COLO829 (cell line): ENCODE measurements around the gene TNFAIP8L2.
A peak's percentile ranks its signal among the peaks of the same experiment; 100 is the strongest.
"Not testable (repeated sequence)": the region's sequence is repeated elsewhere in the genome, so short reads cannot be mapped to it uniquely, and the experiment has no call there.

ENCODE experiments used
- DNase-seq: peaks from one replicate; pipeline ENCODE4 v3.0.0; 2012; ENCODE audit warnings: low spot score

TNFAIP8L2 gene

DNA sequence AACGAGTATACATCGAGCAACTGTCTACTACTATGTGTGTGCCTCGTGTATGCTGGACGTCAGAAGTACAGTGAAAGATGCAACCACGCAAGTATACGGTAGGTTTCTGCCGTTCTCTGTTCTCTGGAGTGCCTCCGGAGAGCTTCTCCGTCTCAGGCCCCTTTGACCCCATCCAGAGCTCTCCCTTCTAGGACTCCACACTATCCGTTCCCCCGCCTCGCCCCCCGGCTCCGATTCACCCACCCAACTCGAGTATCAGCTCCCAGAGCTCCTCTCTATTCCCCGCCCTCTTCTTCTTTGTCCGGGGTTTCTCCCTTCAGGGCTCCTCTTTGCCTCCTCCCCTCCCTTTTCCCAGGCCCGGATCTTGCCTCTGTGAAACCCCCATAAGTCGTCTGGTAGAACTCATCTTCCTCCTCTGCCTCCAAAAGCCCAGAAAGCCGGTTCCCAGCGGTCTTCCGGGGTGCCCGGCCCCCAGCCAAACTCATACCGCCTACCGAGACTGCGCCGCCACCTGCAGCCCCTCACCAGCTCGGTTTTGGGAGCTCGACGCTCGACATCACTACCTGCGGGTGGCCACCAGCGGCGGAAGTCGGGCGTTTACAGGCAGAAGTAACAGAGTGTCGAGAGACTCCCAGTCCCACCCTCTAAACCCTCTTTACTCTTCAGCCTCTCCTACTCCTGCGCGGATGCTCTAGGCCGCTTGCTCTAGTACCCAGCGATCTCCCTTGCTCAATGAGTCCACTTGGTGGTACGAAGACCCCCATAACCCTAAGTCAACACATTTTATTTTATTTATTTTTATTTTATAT is 33.4 kb downstream of the TNFAIP8L2 start, which contains the start of gene VPS72:
TSS of gene VPS72 (minus strand) at position 561 of the 809 bp plus-strand sequence. CDS start at position 485, 76 bp downstream.
- DNase-seq, result peak; percentile 93

DNA sequence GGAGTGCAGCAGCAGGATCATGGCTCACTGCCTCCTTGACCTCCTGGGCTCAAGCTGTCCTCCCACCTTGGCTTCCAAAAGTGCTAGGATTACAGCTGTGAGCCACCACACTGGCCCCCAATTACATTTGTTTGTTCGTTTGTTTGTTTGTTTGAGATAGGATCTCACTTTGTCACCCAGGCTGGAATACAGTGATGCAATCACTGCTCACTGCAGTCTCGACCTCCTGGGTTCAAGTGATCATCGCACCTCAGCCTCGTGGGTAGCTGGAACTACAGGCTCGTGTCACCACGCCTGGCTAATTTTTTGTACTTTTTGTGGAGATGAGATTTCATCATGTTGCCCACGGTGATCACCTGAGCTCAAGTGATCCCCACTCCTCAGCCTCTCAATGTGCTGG is 35.6 kb downstream of the TNFAIP8L2 start:
- DNase-seq, result no peak

DNA sequence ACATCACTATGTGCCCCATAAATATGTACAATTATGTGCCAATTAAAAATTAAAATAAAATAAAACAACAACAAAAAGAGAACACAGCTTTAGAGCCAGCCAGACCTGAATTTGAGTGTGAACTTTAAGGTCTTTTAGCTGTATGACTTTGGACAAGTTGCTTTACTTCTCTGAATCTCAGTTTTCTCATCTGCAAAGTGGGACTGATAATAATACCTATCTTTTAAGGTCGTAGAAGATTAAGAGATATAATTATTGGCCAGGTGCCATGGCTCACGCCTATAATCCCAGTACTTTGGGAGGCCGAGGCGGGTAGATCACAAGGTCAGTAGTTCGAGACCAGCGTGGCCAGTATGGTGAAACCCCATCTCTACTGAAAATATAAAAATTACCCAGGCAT is 36.9 kb downstream of the TNFAIP8L2 start:
- no peak for DNase-seq

DNA sequence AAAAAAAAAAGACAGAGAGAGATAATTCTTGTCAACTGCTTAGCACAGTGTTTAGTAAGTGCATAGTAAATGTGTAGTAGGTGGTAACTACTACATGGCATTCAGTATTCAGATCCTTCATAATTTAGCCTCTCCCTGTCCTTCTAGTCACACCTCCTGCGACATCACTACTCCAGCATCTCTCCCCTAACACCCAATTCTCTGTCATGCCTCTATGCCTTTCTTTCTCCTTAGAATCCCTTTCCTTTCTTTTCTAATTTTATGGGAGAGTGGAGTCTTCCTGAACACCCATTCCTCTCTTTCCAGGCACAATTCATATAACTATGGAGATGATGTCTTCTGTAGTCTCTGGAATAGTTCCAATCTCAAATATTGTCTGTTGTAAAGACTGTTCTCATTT is 37.4 kb downstream of the TNFAIP8L2 start:
- DNase-seq, result no peak

DNA sequence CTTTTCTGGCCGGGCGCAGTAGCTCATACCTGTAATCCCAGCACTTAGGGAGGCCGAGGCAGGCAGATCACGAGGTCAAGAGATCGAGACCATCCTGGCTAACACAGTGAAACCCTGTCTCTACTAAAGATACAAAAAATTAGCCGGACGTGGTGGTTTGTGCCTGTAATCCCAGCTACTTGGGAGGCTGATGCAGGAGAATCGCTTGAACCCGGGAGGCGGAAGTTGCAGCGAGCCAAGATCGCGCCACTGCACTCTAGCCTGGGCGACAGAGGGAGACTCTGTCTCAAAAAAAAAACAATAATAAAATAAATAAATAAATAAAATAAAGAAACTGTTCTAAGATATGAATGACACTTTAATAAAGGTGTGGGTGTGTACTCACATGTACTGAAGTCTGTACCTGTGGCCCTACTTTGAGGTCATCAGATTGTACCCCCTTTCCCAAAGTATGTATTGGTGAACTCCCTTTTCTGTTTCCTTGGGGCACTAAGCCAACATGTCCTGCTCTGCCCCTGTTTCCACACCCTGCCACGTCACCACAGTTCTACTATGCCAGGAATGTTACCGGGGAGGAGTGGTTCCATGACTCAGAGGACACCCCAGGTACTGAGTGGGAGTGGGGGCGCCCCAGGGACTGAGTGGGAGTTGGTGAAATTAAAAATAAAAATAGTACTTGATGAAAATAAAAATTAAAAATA is 38.6 kb downstream of the TNFAIP8L2 start:
- DNase-seq, result peak; percentile 38

DNA sequence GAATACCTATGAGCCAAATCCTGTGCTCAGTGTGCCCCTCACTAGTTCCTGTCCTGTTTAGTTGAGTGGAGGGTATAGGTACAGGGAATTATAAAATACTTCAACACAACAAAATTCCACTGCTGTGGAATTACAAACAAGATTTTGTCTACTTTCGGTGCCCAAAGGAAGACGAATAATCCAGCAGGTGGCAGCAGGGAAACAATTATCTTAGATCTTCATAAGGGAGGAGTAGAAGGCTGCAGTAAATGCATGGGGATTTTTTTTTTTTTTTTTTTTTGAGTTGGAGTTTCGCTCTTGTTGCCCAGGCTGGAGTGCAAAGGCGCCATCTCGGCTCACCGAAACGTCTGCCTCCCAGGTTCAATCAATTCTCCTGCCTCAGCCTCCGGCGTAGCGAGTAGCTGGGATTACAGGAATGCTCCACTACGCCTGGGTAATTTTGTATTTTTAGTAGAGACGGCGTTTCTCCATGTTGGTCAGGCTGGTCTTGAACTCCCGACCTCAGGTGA is 39.9 kb downstream of the TNFAIP8L2 start:
- DNase-seq, result peak; percentile 90

DNA sequence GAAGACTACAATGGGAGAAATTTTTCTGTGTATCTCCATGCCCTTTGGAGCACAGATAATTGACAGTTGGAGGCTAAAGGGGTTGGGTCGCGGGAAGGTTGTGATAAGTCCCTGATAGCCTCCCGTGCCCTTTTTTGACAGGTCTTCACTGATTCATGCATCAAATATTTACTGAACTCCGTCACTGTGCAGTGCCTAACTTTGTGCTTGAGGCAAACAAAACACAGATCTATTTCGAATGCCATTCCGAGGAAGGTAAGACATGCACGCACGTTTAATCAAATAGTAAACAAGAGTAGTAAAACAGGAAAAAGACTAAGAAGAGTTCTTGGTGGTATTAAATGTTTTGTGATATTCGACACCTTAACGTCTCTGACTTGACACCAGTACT is 41.4 kb downstream of the TNFAIP8L2 start:
- no peak for DNase-seq

DNA sequence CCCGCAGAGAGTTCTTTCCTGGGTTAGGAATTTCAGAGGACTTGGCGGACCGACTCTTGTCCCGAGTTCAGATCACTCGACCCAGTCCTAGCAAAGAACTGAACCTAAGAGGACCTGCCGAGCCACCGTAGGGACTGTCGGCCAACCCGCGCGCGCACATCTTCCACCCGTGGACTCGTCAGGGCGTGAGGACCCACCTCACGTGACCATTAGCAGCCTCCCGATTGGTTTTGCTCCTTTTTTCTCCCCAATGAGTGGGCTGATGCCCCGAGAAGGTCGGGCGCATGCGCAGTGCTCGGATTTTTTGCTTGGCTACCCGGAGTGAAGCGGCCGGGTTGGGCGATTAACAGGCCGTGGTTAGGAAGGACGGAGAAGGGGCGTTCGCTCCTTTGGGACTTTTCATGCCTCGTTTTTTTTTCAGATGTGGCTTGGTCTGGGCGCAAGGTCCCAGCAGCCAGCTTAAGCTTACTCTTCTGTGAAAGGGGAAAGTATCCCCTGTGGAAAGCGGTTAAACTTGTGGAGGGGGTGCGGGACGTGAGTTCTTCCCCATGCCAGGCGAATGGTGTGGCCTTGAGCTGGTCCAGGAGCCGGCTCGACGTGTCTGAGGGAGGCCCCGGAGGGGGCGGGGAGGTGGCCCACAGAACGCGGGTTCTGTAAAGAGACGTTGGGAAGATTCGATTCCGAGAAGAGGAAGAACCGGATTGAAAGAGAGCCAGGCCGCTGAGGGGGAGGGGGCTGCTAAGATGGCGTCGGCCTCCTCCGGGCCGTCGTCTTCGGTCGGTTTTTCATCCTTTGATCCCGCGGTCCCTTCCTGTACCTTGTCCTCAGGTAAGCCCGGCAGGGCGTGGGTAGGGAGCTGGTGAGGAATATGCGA is 42.0 kb downstream of the TNFAIP8L2 start, which contains the start of gene PIP5K1A:
TSS of gene PIP5K1A (plus strand) at position 299 of the 874 bp plus-strand sequence. CDS start at position 744, 445 bp downstream.
- peak; percentile 100 for DNase-seq

DNA sequence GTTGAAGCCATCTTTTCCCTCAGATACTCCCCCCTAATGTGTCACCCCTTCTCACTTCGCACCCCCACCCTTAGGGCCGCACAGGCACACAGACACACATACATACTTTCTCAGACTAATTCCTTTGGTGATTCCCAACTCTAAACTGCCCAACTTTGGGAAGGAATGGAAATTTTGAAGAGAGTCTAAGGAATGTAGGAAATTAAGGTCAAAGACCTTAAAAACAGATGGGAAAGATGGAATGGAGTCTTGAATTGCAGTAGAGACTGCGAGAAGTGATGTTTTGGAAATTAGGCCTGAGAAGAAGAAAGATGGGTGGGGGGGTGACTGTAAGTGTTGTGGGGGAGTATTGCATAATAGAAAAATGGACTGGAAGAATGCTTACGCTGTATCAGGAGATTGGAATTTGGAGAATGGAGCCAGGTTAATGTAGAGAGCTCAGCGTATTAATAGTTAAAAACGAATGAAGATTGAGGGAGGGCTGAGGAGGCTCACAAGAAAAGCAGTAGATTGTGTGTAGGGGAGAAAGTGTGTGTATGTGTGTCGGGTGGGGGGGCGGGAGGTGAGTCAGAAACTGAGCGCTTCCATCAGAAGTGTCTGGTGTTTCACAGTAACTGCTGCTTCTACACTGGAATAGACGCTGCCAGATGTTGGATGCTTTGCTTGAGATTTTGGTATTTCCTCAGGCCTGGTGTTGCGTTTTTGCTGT is 43.6 kb downstream of the TNFAIP8L2 start:
- peak; percentile 53 for DNase-seq

DNA sequence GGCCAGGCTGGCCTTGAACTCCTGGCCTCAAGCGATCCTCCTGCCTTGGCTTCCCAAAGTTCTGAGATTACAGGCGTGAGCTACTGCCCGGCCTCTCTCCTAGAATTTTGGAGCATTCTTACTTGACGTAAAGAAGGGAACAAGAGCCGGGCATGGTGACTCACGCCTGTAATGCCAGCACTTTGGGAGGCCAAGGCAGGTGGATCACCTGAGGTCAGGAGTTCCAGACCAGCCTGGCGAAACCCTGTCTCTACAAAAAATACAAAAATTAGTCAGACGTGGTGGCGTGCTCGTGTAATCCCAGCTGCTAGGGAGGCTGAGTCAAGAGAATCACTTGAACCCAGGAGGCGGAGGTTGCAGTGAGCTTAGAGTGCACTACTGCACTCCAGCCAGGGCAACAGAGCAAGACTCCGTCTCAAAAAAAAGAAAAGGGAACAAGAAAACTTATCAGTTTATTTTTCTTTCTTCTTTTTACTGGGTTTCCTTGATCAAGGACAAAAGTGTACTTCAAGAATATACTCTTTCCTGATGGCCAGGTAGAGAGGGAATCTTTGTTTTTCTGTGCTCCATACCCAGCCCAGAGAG is 49.0 kb downstream of the TNFAIP8L2 start:
- DNase-seq, result not testable (repeated sequence)
